K562 (cell line): Measurements from ENCODE around the gene SH3BGRL3. TPM values are rescaled to one million over a fixed set of nuclear protein-coding genes. Genes with fewer than 3 reads are reported as not detected.
A peak's percentile ranks its signal among the peaks of the same experiment; 100 is the strongest.

ENCODE experiments used
- ARID3B ChIP-seq: fragments of 250-450 bp; sonication (Bioruptor Pico); IDR thresholded peaks from 2 replicates; pipeline ENCODE4 v1.4.0; 2020; ENCODE audit warnings: borderline replicate concordance
- BCOR ChIP-seq: fragments of 450-650 bp; IDR thresholded peaks from 2 replicates; pipeline ENCODE4 v1.6.1; 2016
- CBFB ChIP-seq: sonication (generic); formaldehyde crosslinking; IDR thresholded peaks from 2 replicates; pipeline ENCODE4 v1.4.0; 2020; ENCODE audit warnings: mild to moderate bottlenecking, missing genetic modification reagents
- EP400 ChIP-seq: fragments of 450-650 bp; IDR thresholded peaks from 2 replicates; pipeline ENCODE4 v1.6.1; 2017; ENCODE audit warnings: antibody characterized with exemption, mild to moderate bottlenecking, moderate library complexity
- NUFIP1 ChIP-seq: fragments of 450-650 bp; IDR thresholded peaks from 2 replicates; pipeline ENCODE4 v1.6.1; 2018; ENCODE audit not compliant: partially characterized antibody
- POLR2A ChIP-seq: fragments of 450-650 bp; conservative IDR thresholded peaks from 2 replicates; pipeline ENCODE4 v1.6.1; 2016
- PRPF4 ChIP-seq: fragments of 200-400 bp; formaldehyde crosslinking; IDR thresholded peaks from one replicate; pipeline ENCODE4 v1.6.1; 2017; ENCODE audit warnings: low read length, low read depth, mild to moderate bottlenecking; ENCODE audit not compliant: insufficient read depth, poor library complexity, severe bottlenecking
- SPI1 ChIP-seq: IDR thresholded peaks from 2 replicates; pipeline ENCODE4 v1.6.1; 2011; ENCODE audit warnings: low read depth, low read length, control low read depth, borderline replicate concordance
- SREBF1 ChIP-seq: fragments of 150-350 bp; IDR thresholded peaks from 2 replicates; pipeline ENCODE4 v1.6.1; 2014; ENCODE audit warnings: antibody characterized with exemption, low read depth, low read length, borderline replicate concordance
- SUPT5H ChIP-seq: fragments of 450-650 bp; IDR thresholded peaks from 2 replicates; pipeline ENCODE4 v1.6.1; 2016
- TAF1 ChIP-seq: IDR thresholded peaks from 2 replicates; pipeline ENCODE4 v1.6.1; 2011; ENCODE audit warnings: mild to moderate bottlenecking, low read length, moderate library complexity; ENCODE audit not compliant: insufficient read depth, control insufficient read depth, severe bottlenecking; ENCODE audit errors: extremely low read depth
- U2AF1 ChIP-seq: fragments of 200-400 bp; formaldehyde crosslinking; optimal IDR thresholded peaks from 2 replicates; pipeline ENCODE3; 2017; ENCODE audit warnings: mild to moderate bottlenecking, low read depth, low read length, moderate library complexity
- ZBTB43 ChIP-seq: sonication (generic); formaldehyde crosslinking; IDR thresholded peaks from 2 replicates; pipeline ENCODE4 v1.8.0; 2023; ENCODE audit warnings: mild to moderate bottlenecking, missing genetic modification reagents
- ZNF592 ChIP-seq: fragments of 450-650 bp; IDR thresholded peaks from 2 replicates; pipeline ENCODE4 v1.6.1; 2017; ENCODE audit warnings: antibody characterized with exemption, mild to moderate bottlenecking
- polyA plus RNA-seq, 8 experiments: library from polyadenylated mRNA; depleted of rRNA in 4 of 8; stranded (reverse) in 5 of 8; unstranded in 3 of 8; fragments of >200 nt; fragmentation: Nextera tagmentation in 2 of 8; fragmentation: Illumina TruSeq in 1 of 8; extraction: Ambion mirVana in 2 of 8; extraction: Trizol in 1 of 8; gene quantifications; 2 replicates each; pipeline versions ENCODE4 v1.2.1 to v1.2.3, GENCODE V29; 2011 to 2014; ENCODE audit warnings: inconsistent platforms in 1 of 8, missing spikeins in 1 of 8
- total RNA-seq, 7 experiments: library from RNA; depleted of rRNA in 6 of 7; stranded (reverse); fragments of >200 nt in 6 of 7; fragmentation: Illumina TruSeq in 2 of 7; extraction: Trizol in 2 of 7; gene quantifications; 2 replicates each; pipeline versions ENCODE4 v1.2.1 to v1.2.3, GENCODE V29; 2011 to 2021; ENCODE audit warnings: low replicate concordance in 1 of 7
- TF ChIP-seq, protein P1 (sequence below): fragments of 250-450 bp; sonication (Bioruptor Pico); IDR thresholded peaks from 2 replicates; pipeline ENCODE4 v1.8.0; 2021; ENCODE audit warnings: borderline replicate concordance, mild to moderate bottlenecking, moderate library complexity; ENCODE audit not compliant: poor library complexity, severe bottlenecking
- TF ChIP-seq, protein P2 (sequence below), 2 experiments: fragments of 450-650 bp in 1 of 2; sonication (generic) in 1 of 2; formaldehyde crosslinking in 1 of 2; IDR thresholded peaks in 1 of 2; conservative IDR thresholded peaks in 1 of 2; 2 replicates each; pipeline versions ENCODE4 v1.6.1 to v1.8.1; 2016 to 2023; ENCODE audit warnings: mild to moderate bottlenecking in 2 of 2, moderate library complexity in 2 of 2, inconsistent platforms in 1 of 2, missing genetic modification reagents in 1 of 2
- TF ChIP-seq, protein P3 (sequence below): fragments of 450-650 bp; formaldehyde crosslinking; conservative IDR thresholded peaks from 2 replicates; pipeline ENCODE4 v1.4.0; 2022; ENCODE audit warnings: mild to moderate bottlenecking, missing genetic modification characterization

SH3BGRL3 gene
- total and polyA plus RNA-seq, 9 of the 15 experiments (the other 6 are each of a cell fraction or from before 2014, with no cell fraction given): 30.3 to 140 (median 54.2) TPM

- no peak for TF ChIP-seq U2AF1
- TF ChIP-seq, protein P1, sequence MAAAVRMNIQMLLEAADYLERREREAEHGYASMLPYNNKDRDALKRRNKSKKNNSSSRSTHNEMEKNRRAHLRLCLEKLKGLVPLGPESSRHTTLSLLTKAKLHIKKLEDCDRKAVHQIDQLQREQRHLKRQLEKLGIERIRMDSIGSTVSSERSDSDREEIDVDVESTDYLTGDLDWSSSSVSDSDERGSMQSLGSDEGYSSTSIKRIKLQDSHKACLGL (CRISPR knock-in tag): no peak
- TF ChIP-seq, protein P2, sequence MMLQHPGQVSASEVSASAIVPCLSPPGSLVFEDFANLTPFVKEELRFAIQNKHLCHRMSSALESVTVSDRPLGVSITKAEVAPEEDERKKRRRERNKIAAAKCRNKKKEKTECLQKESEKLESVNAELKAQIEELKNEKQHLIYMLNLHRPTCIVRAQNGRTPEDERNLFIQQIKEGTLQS (IDR thresholded peaks at IDR 0.05): peak; percentile 41; the same call in 1 of the 2 replicates
- TF ChIP-seq, protein P2 (CRISPR knock-in tag; conservative IDR thresholded peaks at IDR 0.05): no peak
- no peak for TF ChIP-seq TAF1
- TF ChIP-seq EP400: no peak
- TF ChIP-seq POLR2A: peak; percentile 49
- no peak for TF ChIP-seq BCOR
- peak; percentile 17; the same call in 1 of the 2 replicates for TF ChIP-seq SUPT5H
- TF ChIP-seq ZBTB43 (CRISPR knock-in tag): 0 out of 2 replicates have a peak, but pooled peaks have one; percentile 11
- TF ChIP-seq SPI1: peak; percentile 75; the same call in 1 of the 2 replicates
- TF ChIP-seq NUFIP1: no peak
- TF ChIP-seq, protein P3, sequence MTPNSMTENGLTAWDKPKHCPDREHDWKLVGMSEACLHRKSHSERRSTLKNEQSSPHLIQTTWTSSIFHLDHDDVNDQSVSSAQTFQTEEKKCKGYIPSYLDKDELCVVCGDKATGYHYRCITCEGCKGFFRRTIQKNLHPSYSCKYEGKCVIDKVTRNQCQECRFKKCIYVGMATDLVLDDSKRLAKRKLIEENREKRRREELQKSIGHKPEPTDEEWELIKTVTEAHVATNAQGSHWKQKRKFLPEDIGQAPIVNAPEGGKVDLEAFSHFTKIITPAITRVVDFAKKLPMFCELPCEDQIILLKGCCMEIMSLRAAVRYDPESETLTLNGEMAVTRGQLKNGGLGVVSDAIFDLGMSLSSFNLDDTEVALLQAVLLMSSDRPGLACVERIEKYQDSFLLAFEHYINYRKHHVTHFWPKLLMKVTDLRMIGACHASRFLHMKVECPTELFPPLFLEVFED (CRISPR knock-in tag): no peak
- no peak for TF ChIP-seq CBFB (CRISPR knock-in tag)
- TF ChIP-seq ARID3B (CRISPR knock-in tag): no peak
- TF ChIP-seq PRPF4: no peak
- TF ChIP-seq ZNF592: no peak
- no peak for TF ChIP-seq SREBF1
Observed at GRCh38 chr1:26278724-26279455, 996 bp upstream of the SH3BGRL3 start (continued).
